Nephron (organoid): ENCODE measurements around the gene CRIP1.

Experiments
- H3K27ac Mint-ChIP-seq, 3 experiments: 2 replicates each; pipeline ENCODE4 v1.8.0; 2020; ENCODE audit warnings: mixed read lengths in 3 of 3, mild to moderate bottlenecking in 2 of 3, moderate library complexity in 1 of 3
- H3K27me3 Mint-ChIP-seq: 2 replicates; pipeline ENCODE4 v1.8.0; 2021; ENCODE audit warnings: low read depth, mild to moderate bottlenecking, moderate library complexity, mixed read lengths
- H3K36me3 Mint-ChIP-seq: 2 replicates; pipeline ENCODE4 v1.8.0; 2020; ENCODE audit warnings: low read depth, mixed read lengths
- H3K4me1 Mint-ChIP-seq: 2 replicates; pipeline ENCODE4 v1.8.0; 2020; ENCODE audit warnings: mixed read lengths
- H3K4me3 Mint-ChIP-seq, 3 experiments: 2 replicates each; pipeline ENCODE4 v1.8.0; 2020; ENCODE audit warnings: mild to moderate bottlenecking in 3 of 3, mixed read lengths in 3 of 3, moderate library complexity in 2 of 3
- H3K9me3 Mint-ChIP-seq: 2 replicates; pipeline ENCODE4 v1.8.0; 2020; ENCODE audit warnings: mixed read lengths
- TF ChIP-seq, protein P1 (sequence below), 3 experiments: fragments of 200-600 bp; sonication (generic); IDR thresholded peaks; one replicate each; pipeline ENCODE4 v1.5.0; 2021; ENCODE audit warnings: antibody characterized with exemption in 3 of 3; ENCODE audit not compliant: unreplicated experiment in 3 of 3

CRIP1 gene

DNA sequence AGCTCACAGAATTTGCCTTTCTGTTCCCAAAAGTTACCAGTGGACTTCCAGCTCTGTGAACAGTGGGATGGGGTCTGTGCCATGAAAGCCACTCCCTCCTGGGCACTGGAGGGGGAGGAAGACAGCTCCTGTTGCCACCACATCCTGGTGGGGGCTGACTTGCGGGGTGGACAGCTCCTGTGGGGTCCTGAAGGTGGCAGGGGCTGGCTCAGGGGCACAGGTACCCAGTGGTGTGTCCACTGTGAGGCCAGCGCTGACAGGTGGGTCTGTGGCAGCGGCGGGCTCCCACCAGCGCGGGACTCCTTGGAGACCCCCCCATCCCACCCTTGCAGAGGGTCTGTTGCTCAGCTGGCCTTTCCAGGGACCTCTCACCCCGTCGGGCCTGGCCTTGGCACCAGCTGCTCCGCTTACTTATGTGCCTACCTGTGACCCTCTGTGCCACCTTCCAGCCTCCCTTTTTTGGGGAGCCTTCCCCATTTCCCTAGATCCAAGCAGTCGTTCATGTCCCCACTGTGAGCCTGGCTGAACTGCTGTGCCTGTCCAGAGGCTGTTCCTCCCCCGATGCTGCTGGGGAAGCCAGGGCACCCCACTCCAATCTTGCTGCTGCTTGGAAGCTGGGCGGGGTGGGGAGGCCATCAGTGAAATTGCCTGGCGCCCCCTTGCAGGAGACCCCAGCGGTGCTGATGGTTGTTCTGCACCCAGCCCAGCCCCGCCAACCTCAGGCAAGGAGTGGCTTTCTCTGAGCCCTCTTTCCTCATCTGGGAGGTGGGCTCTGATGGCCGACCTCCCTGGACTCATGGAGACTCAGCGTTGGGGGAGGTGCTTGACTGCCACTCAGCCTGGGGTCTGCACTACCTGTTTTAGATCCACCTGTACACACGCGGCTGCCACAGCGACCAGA lies 6.5 kb downstream of the CRIP1 start:
- Mint-ChIP-seq H3K36me3 (no peaks in the 10 kb centered on the region), H3K27ac (no peak overlapping the region)
- TF ChIP-seq, protein P1, sequence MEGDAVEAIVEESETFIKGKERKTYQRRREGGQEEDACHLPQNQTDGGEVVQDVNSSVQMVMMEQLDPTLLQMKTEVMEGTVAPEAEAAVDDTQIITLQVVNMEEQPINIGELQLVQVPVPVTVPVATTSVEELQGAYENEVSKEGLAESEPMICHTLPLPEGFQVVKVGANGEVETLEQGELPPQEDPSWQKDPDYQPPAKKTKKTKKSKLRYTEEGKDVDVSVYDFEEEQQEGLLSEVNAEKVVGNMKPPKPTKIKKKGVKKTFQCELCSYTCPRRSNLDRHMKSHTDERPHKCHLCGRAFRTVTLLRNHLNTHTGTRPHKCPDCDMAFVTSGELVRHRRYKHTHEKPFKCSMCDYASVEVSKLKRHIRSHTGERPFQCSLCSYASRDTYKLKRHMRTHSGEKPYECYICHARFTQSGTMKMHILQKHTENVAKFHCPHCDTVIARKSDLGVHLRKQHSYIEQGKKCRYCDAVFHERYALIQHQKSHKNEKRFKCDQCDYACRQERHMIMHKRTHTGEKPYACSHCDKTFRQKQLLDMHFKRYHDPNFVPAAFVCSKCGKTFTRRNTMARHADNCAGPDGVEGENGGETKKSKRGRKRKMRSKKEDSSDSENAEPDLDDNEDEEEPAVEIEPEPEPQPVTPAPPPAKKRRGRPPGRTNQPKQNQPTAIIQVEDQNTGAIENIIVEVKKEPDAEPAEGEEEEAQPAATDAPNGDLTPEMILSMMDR (IDR thresholded peaks at IDR 0.05; ENCODE audit: unreplicated experiment in 3 of 3), result no peak

DNA sequence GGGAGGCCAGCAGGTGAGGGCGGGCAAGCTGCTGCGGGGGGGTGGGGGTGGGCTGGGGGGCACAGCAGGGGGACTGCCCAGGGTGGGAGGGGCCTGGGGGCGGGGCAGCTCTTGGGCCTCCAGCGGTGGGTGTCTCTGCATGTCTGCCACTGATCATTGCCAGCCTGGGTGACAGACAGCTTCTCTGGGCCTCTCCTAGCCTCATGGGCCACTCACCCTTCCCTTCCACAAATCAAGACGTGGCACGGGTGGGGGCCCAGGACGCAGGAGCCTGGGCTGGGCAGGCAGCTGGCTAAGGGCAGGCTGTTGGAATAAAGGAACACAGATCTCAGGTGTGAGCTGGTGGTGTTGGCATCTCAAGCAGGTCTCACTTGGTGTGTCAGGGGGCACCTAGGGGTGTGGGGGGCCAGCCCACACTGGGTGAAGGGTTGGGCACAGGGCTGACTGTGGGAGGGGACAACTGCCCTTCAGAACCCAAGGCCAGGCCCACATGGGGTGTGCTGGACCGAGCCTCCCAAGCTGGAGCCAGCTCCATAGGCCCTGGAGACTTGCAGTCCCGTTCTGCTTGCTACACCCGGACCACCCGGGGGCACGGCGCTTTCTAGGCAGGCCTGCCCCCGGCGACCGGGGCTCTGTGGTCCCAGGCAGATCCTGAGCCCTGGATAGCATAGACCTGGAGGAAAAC lies 7.4 kb downstream of the CRIP1 start:
- H3K4me1 Mint-ChIP-seq, result peaks cover 6% of the 10 kb centered on the region
- peaks cover 6% of the 10 kb centered on the region for H3K27me3 Mint-ChIP-seq
- TF ChIP-seq, protein P1 (IDR thresholded peaks at IDR 0.05; ENCODE audit: unreplicated experiment in 3 of 3), result no peak
- no peaks in the 10 kb centered on the region for H3K9me3 Mint-ChIP-seq
- H3K4me3 Mint-ChIP-seq, result peak overlapping the region in 2 of 3 experiments; percentile 9 to 21
- H3K36me3 Mint-ChIP-seq, result no peaks in the 10 kb centered on the region
- H3K27ac Mint-ChIP-seq, result no peak overlapping the region

More for the DNA sequence above, 6.5 kb downstream of the CRIP1 start:
- H3K4me1 Mint-ChIP-seq, result peaks cover 6% of the 10 kb centered on the region
- peak overlapping the region; percentile 53 to 73 (median 60) for H3K4me3 Mint-ChIP-seq
- H3K9me3 Mint-ChIP-seq, result no peaks in the 10 kb centered on the region
- H3K27me3 Mint-ChIP-seq, result peaks cover 12% of the 10 kb centered on the region

DNA sequence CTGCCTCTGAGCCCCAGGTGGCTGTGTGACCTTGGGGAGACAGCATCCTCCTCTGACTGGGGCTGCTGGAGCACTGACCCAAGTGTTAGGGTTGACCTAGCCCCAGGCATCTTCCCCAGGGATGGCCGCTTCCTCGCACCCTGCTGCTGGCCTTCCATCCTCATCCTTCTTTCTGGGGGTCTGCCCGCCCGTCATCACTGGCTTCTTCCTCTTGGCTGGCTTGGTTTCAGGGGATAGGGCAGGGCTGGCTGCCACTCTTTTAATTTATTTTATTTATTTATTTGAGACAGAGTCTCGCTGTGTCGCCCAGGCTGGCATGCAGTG lies 7.9 kb downstream of the CRIP1 start:
- no peak overlapping the region for H3K27ac Mint-ChIP-seq

DNA sequence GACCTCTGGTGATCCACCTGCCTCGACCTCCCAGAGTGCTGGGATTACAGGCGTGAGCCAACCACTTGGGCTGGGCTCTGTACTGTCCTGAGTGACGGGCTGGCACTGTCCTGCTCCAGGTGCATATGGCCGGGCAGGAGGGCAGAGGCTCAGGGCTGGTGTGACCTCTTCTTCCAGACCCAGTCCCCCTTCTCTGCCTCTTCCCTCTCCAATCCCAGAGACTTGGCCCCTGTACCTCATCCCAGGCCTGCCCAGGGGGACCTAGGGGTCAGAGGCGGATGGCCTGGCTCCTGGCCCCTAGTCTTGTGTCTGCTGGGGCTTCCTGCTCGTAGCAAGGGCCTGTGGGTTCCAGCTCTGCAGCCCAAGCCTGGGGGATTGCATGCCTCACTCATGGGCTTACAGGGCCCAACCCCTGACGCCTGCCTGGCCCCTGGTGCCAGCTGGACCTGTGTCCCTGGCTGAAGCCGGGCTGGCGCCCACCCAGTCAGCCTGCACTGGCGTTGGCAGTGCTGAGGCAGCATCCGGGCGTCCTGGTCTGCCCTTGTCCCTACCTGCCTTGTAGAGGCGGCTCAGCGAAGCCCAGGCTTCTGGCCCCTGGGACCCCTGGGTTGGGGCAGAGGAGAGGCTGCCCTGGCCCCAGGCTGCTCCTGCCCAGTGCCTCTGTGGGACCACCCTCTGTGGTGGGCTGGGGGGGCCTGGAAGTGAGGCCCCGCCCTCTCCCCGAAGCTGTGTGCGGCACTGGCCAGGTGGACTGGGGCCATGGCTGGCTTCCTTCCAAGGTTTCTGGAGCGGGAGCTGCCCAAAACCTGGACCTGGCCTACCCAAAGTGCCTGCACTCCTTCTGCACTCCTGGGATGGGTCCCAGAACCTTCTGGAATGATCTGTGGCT lies 8.7 kb downstream of the CRIP1 start:
- TF ChIP-seq, protein P1 (IDR thresholded peaks at IDR 0.05; ENCODE audit: unreplicated experiment in 3 of 3), result no peak
- no peaks in the 10 kb centered on the region for H3K27me3 Mint-ChIP-seq
- no peak overlapping the region for H3K27ac Mint-ChIP-seq
- no peaks in the 10 kb centered on the region for H3K9me3 Mint-ChIP-seq
- no peaks in the 10 kb centered on the region for H3K4me1 Mint-ChIP-seq
- no peak overlapping the region for H3K4me3 Mint-ChIP-seq
- no peaks in the 10 kb centered on the region for H3K36me3 Mint-ChIP-seq

More for the DNA sequence above, 7.9 kb downstream of the CRIP1 start:
- peaks cover 2% of the 10 kb centered on the region for H3K27me3 Mint-ChIP-seq
- no peaks in the 10 kb centered on the region for H3K36me3 Mint-ChIP-seq
- TF ChIP-seq, protein P1 (IDR thresholded peaks at IDR 0.05; ENCODE audit: unreplicated experiment in 3 of 3), result no peak
- H3K4me3 Mint-ChIP-seq, result peak overlapping the region in 2 of 3 experiments; percentile 27 to 47
- peaks cover 3% of the 10 kb centered on the region for H3K4me1 Mint-ChIP-seq
- H3K9me3 Mint-ChIP-seq, result no peaks in the 10 kb centered on the region

DNA sequence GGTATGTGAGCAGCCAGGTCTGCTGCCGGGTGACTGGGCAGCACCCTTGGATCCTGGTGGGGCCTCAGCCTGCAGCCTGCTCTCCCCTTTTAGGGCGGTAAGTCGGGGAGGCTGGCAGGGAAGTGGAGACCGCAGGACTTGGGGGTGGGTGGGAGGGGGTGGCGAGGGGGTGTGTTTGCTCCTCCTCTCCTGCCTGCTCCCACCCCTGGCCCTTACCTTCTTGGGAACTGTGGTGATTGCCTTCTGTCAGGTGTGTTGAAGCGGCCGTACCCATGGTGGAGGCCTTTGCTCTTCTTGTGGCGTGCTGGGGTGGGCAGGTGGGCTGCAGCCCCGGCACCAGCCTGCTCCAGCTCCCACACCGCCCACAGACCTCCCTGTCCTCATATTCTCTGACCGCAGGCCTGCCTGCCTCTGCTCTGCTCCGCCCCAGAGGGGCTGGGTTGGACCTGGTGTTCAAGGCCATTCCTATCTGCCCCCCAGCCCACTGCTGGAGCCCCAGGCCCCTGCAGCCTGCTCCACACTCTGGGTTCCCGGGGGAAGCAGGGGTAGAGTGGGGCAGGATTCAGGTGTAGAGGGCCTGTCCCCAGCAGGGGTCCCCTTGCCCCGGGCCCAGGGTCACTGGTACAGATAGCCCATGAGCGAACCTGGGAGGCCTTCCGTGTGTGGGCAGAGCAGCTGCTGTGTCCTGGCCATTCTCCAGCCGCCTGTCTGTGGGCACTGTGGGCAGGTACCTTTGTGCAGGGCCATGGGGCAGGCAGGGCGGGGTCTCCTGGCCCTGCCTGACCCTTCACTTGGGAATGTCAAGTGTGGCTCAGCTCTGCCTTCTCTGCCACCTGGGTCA lies 9.5 kb downstream of the CRIP1 start:
- TF ChIP-seq, protein P1 (IDR thresholded peaks at IDR 0.05; ENCODE audit: unreplicated experiment in 3 of 3), result no peak
- Mint-ChIP-seq H3K27ac (no peak overlapping the region), H3K9me3 (no peaks in the 10 kb centered on the region), H3K36me3 (no peaks in the 10 kb centered on the region), H3K4me1 (no peaks in the 10 kb centered on the region), H3K4me3 (no peak overlapping the region), H3K27me3 (no peaks in the 10 kb centered on the region)
